ENCODE measurements around the gene SPATS2.
"Not testable (repeated sequence)": the region's sequence is repeated elsewhere in the genome, so short reads cannot be mapped to it uniquely, and the experiment has no call there.

SPATS2 gene

DNA sequence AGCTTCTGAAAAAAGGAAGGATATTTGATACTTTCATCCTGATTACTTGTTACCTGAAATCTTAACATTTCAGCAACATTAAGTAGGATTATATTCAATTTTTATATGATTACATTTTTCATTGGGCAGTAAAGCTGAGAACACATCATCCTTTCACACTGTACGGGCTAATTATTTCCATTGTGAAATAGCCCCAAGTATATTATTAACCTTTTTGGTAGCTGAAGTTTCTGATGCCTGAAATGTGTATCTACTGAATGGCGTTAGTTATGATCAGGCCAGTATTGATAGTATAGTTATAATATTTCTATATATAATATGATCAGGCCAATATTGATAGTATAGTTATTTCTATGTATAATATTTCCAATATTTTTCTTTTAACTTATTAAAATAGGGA lies 10.1 kb downstream of the SPATS2 start:
- TF ChIP-seq, protein P1, sequence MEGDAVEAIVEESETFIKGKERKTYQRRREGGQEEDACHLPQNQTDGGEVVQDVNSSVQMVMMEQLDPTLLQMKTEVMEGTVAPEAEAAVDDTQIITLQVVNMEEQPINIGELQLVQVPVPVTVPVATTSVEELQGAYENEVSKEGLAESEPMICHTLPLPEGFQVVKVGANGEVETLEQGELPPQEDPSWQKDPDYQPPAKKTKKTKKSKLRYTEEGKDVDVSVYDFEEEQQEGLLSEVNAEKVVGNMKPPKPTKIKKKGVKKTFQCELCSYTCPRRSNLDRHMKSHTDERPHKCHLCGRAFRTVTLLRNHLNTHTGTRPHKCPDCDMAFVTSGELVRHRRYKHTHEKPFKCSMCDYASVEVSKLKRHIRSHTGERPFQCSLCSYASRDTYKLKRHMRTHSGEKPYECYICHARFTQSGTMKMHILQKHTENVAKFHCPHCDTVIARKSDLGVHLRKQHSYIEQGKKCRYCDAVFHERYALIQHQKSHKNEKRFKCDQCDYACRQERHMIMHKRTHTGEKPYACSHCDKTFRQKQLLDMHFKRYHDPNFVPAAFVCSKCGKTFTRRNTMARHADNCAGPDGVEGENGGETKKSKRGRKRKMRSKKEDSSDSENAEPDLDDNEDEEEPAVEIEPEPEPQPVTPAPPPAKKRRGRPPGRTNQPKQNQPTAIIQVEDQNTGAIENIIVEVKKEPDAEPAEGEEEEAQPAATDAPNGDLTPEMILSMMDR (IDR thresholded peaks at IDR 0.05; ENCODE audit: control insufficient read depth, extremely low read depth, insufficient read depth): no peak
- no peak overlapping the region for H3K4me3 ChIP-seq (ENCODE audit: low read depth, low read length)
- no peak for DNase-seq (ENCODE audit: low read depth)

DNA sequence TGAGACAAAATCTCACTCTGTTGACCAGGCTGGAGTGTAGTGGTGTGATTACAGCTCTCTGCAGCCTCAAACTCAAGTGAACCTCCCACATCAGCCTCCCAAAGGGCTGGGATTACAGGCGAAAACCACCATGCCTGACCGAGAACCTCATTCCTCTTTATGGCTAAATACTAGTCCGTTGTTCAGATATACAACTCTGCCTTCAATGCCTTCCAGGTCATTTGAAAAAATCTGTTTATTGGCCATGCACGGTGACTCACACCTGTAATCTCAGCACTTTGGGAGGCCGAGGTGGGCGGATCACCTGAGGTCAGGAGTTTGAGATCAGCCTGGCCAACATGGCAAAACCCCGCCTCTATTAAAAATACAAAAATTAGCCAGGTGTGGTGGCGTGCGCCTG lies 12.9 kb downstream of the SPATS2 start:
- not testable (repeated sequence) for H3K4me3 ChIP-seq (ENCODE audit: low read depth, low read length)

DNA sequence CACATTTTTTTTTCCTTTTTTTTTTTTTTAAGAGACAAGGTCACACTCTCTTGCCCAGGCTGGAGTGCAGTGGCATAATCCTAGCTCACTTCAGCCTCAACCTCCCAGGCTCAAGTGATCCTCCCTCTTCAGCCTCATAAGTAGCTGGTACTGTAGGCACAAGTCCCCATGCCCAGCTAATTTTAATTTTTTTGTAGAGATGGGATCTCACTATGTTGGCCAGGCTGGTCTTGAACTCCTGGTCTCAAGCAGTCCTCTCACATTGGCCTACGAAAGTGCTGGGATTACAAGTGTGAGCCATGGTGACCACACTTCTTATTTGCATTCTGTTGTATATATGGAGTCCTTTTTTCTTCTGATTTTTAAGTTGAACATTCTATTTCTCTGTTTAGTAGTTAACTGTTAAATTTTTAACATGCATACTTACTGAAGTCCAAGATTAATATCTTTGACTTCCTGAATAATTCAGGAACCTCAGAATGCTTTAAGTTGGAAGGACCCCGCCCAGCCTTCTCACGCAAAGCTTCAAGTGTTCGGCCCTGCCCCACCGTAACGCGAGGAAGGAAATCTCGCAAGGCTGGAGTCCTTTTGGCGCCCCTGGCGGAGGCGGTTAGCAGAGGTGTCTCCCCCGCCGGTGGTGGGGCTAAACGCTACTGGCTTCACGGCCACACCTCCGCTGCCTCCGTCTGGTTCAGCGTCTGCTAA lies 21.6 kb downstream of the SPATS2 start:
- TF ChIP-seq, protein P1 (IDR thresholded peaks at IDR 0.05; ENCODE audit: control insufficient read depth, extremely low read depth, insufficient read depth): no peak
- no peak overlapping the region for H3K4me3 ChIP-seq (ENCODE audit: low read depth, low read length)
- DNase-seq (ENCODE audit: low read depth): no peak

More for the DNA sequence above, 12.9 kb downstream of the SPATS2 start:
- DNase-seq (ENCODE audit: low read depth): not testable (repeated sequence)

DNA sequence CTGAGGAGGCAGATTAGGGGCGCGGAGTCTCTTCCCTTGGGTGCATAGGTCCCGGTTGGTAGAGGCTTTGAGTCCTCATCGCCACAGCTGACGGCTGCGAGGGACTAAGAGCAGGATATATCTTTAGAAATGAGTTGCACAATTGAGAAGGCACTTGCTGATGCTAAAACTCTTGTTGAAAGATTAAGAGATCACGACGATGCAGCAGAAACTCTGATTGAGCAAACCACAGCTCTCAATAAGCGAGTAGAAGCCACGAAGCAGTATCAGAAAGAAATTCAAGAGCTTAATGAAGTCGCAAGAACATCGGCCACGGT lies 22.1 kb downstream of the SPATS2 start:
- no peak for DNase-seq (ENCODE audit: low read depth)
- H3K4me3 ChIP-seq (ENCODE audit: low read depth, low read length): no peak overlapping the region
- TF ChIP-seq, protein P1 (IDR thresholded peaks at IDR 0.05; ENCODE audit: control insufficient read depth, extremely low read depth, insufficient read depth): no peak

DNA sequence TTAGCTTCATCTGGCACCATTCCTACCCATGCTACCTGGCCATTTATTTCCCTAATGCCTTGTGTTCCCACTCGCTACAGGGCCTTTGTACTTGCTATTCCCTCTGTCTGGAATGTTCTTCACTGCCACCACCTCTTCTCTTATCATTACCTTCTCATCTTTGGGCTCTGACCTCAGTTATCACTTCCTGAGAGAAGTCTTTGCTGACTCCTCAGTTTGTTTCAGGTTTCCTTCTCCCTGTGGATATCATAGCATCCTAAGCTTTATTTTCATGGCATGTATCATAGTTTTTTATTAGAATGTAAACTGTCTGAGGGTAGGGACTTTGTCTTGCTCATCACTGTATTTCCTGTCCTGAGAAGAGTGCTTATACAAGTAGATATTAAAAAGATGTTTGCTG lies 29.7 kb downstream of the SPATS2 start:
- no peak overlapping the region for H3K4me3 ChIP-seq (ENCODE audit: low read depth, low read length)
- TF ChIP-seq, protein P1 (IDR thresholded peaks at IDR 0.05; ENCODE audit: control insufficient read depth, extremely low read depth, insufficient read depth): no peak
- DNase-seq (ENCODE audit: low read depth): no peak

DNA sequence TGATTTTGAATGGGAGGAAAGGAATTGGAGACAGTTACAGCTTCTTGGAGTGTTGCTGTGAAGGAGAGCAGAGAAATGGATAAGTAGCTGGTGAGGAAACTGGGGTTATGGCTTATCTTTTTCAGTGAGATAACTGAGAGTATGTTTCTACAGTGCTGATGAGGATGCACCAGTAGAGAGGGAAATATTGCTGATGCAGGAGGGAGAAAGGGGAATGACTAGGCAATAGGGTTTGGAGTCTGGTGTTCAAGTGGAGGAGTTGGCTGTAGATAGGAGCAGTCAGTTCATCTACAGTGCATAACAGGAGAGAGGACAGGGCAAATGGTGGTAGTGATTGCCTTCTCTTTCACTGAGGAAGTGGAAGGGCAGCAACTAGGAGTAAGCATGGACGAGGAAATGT lies 33.0 kb downstream of the SPATS2 start:
- TF ChIP-seq, protein P1 (IDR thresholded peaks at IDR 0.05; ENCODE audit: control insufficient read depth, extremely low read depth, insufficient read depth): no peak
- DNase-seq (ENCODE audit: low read depth): no peak
- H3K4me3 ChIP-seq (ENCODE audit: low read depth, low read length): no peak overlapping the region

DNA sequence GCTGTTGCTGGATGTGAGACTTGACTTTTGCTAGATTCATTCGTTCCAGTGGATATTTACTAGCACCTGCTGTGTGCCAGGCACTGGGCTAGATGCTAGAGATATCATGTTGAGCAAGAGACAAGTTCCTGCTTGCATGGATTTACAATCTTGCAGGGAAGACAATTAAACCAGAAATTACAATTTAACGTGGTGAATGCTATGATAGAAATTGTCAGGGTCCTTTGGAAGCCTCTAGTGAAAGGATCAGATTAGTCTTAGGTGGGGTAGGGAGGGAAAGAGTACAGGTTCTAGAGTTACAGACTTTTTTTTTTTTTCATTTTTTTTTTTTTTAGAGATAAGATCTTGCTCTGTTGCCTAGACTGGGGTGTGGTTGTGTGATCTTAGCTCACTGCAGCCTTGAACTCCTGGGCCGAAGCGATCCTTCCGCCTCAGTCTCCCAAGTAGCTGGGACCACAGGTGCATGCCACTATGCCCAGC lies 36.7 kb downstream of the SPATS2 start:
- TF ChIP-seq, protein P1 (IDR thresholded peaks at IDR 0.05; ENCODE audit: control insufficient read depth, extremely low read depth, insufficient read depth): no peak
- DNase-seq (ENCODE audit: low read depth): peak; percentile 57
- no peak overlapping the region for H3K4me3 ChIP-seq (ENCODE audit: low read depth, low read length)

Data from LNCaP clone FGC (cell line).